ENCODE results near the gene SUN2. TPM values are rescaled to one million over a fixed set of nuclear protein-coding genes. Genes with fewer than 3 reads are reported as not detected.

Gene SUN2
- total and polyA plus RNA-seq, 2 of the 4 experiments (the other 2 are of a cell fraction), result 27.8 to 50.0 TPM

GRCh38 chr22:38697425-38698089, 58.2 kb downstream of the SUN2 start:
- Histone ChIP-seq H3K14ac (replicated peaks; ENCODE audit: low read depth, low read length) (peak overlapping the region; percentile 20; the same call in 1 of the 2 replicates), H3K27ac (ENCODE audit: insufficient read depth, low read length) (peak overlapping the region; percentile 46; the same call in 1 of the 2 replicates), H2BK120ac (ENCODE audit: low read depth, low read length) (no peak overlapping the region), H3K4ac (ENCODE audit: low read depth, low read length) (0 out of 2 replicates have a peak overlapping the region, but pooled peaks have one; percentile 3), H3K18ac (ENCODE audit: low read depth, low read length) (no peak overlapping the region), H4K5ac (ENCODE audit: low read depth, low read length) (no peak overlapping the region), H2BK5ac (ENCODE audit: low read depth, low read length, poor library complexity, severe bottlenecking) (peak overlapping the region; percentile 75), H2AK5ac (ENCODE audit: low read depth, low read length) (no peak overlapping the region), H4K8ac (ENCODE audit: low read depth in 2 of 2, low read length in 2 of 2) (no peak overlapping the region), H2BK15ac (ENCODE audit: low read depth, low read length) (no peak overlapping the region), H2AFZ (replicated peaks; ENCODE audit: low read length, poor library complexity) (no peak overlapping the region), H3K27me3 (ENCODE audit: control insufficient read depth, insufficient read depth, low read length) (no peaks in the 10 kb centered on the region), H3K9ac (ENCODE audit: low read depth, low read length) (peak overlapping the region; percentile 29; the same call in 1 of the 2 replicates), H3K9me3 (ENCODE audit: control insufficient read depth, insufficient read depth, low read length) (no peaks in the 10 kb centered on the region), H3K23ac (ENCODE audit: low read depth, low read length) (peak overlapping the region; percentile 73; the same call in 1 of the 2 replicates), H3K4me3 (ENCODE audit: insufficient read depth, low read depth, low read length) (no peak overlapping the region), H3K56ac (ENCODE audit: extremely low read depth, insufficient read depth, low read length) (no peak overlapping the region), H3K4me2 (ENCODE audit: low read depth, low read length) (peak overlapping the region; percentile 48), H2BK20ac (ENCODE audit: low read depth, low read length) (no peak overlapping the region), H3K9me1 (ENCODE audit: insufficient read depth, low read length) (peaks cover 17% of the 10 kb centered on the region), H3K36me3 (ENCODE audit: control insufficient read depth, insufficient read depth, low read length) (peaks cover 8% of the 10 kb centered on the region; the same call in 1 of the 2 replicates), H4K20me1 (ENCODE audit: insufficient read depth, low read length) (peaks cover 17% of the 10 kb centered on the region; the same call in 1 of the 2 replicates), H3K79me1 (ENCODE audit: low read depth in 1 of 2, low read length in 2 of 2) (peaks cover 30 to 69% of the 10 kb centered on the region in 2 experiments), H3K4me1 (ENCODE audit: control insufficient read depth, insufficient read depth, low read length) (peaks cover 11% of the 10 kb centered on the region), H4K91ac (ENCODE audit: insufficient read depth, low read depth, low read length) (no peak overlapping the region), H2AK9ac (replicated peaks; ENCODE audit: low read depth, low read length, poor library complexity) (no peak overlapping the region)
- DNase-seq (peak; percentile 58), ATAC-seq (ENCODE audit: low read depth) (no peak)
- dilution Hi-C loops (cut with HindIII; ENCODE audit: low sequenced_read_pairs, unreplicated experiment) (no loop called here), intact Hi-C loops (cut with micrococcal nuclease) (loop anchor here (2.0 kb wide), 1 partner anchor 17 kb away; the partner anchor contains the start of gene TOMM22), in situ Hi-C loops (cut with MboI; ENCODE audit: low sequenced_read_pairs) (no loop called here)
- no TSS peak for BruUV-seq (replicated peaks)
- ChIA-PET CTCF (interaction anchor here (0.6 to 2.5 kb wide), 2 partner anchors 16 to 813 kb away, joined by 3 to 7 read pairs; partner anchors contain the start of gene TOMM22), POLR2A (ENCODE audit: unreplicated experiment) (no interaction called here)
- 88% methylated on average over 4 of the region's 8 CpGs; no CpG with 5 or more reads in 1 of the 2 experiments for WGBS, 2 experiments (ENCODE audit: extremely low coverage in 2 of 2, insufficient read length in 1 of 2)
- no peak for TF ChIP-seq MAZ (IDR thresholded peaks at IDR 0.05; ENCODE audit: borderline replicate concordance, low read depth, low read length)
- peak; percentile 27; the same call in 1 of the 2 replicates for TF ChIP-seq POLR2A (IDR thresholded peaks at IDR 0.05; ENCODE audit: low read depth, low read length)
